A673 (cell line): ENCODE results near the gene MARCO. TPM values are rescaled to one million over a fixed set of nuclear protein-coding genes. Genes with fewer than 3 reads are reported as not detected.

Source experiments
- BruUV-seq: library from RNA; stranded (reverse); fragments of 400-500 nt; replicated peaks from 2 replicates; lab custom pipeline; 2021; lab: Mats Ljungman, UMichigan
- CTCF ChIA-PET: fragments of 300-600 bp; sonication (Branson Sonifier 250); formaldehyde crosslinking; loops from one replicate; lab custom pipeline; 2022; ENCODE audit warnings: antibody characterized with exemption; lab: Charles Lee
- POLR2A ChIA-PET: fragments of 300-600 bp; sonication (Branson Sonifier 250); formaldehyde crosslinking; loops from one replicate; lab custom pipeline; 2022; ENCODE audit warnings: antibody characterized with exemption; ENCODE audit not compliant: low non-redundant PET; lab: Charles Lee
- DNase-seq: peaks from one replicate; pipeline ENCODE4 v3.0.0-alpha.2; 2015; ENCODE audit warnings: low spot score
- H3K27ac ChIP-seq: fragments of 200-600 bp; sonication (generic); 2 replicates; pipeline ENCODE4 v1.5.1; 2016; ENCODE audit warnings: mixed run types, low read depth, mild to moderate bottlenecking, mixed read lengths, antibody characterized with exemption, low read length; ENCODE audit not compliant: poor library complexity, severe bottlenecking
- H3K27me3 ChIP-seq: fragments of 200-600 bp; sonication (generic); replicated peaks from 2 replicates; pipeline ENCODE4 v1.6.1; 2017; ENCODE audit warnings: mixed run types, low read depth, mild to moderate bottlenecking, mixed read lengths, antibody characterized with exemption, low read length; ENCODE audit not compliant: insufficient read depth, poor library complexity
- H3K36me3 ChIP-seq: fragments of 200-600 bp; sonication (generic); 2 replicates; pipeline ENCODE4 v1.6.1; 2016; ENCODE audit warnings: mixed run types, mild to moderate bottlenecking, mixed read lengths, antibody characterized with exemption, low read length; ENCODE audit not compliant: insufficient read depth, poor library complexity, severe bottlenecking
- H3K4me1 ChIP-seq: fragments of 200-600 bp; sonication (generic); 2 replicates; pipeline ENCODE4 v1.6.1; 2017; ENCODE audit warnings: mixed run types, mild to moderate bottlenecking, mixed read lengths, antibody characterized with exemption, low read length; ENCODE audit not compliant: insufficient read depth, poor library complexity, severe bottlenecking
- H3K4me3 ChIP-seq: fragments of 200-600 bp; sonication (generic); 2 replicates; pipeline ENCODE4 v1.5.1; 2016; ENCODE audit warnings: low read depth, mixed run types, mild to moderate bottlenecking, mixed read lengths, low read length; ENCODE audit not compliant: poor library complexity, severe bottlenecking
- H3K9me3 ChIP-seq: fragments of 200-600 bp; sonication (generic); 2 replicates; pipeline ENCODE4 v1.6.1; 2016; ENCODE audit warnings: mixed run types, low read depth, mild to moderate bottlenecking, mixed read lengths, antibody characterized with exemption, low read length; ENCODE audit not compliant: poor library complexity, severe bottlenecking
- EZH2 ChIP-seq: fragments of 200-600 bp; sonication (generic); IDR thresholded peaks from 2 replicates; pipeline ENCODE4 v1.6.1; 2017; ENCODE audit warnings: borderline replicate concordance, low read depth, mild to moderate bottlenecking, mixed read lengths, antibody characterized with exemption, low read length; ENCODE audit not compliant: poor library complexity, severe bottlenecking
- intact Hi-C: fragments of 100-400 bp; cut with micrococcal nuclease; formaldehyde crosslinking; loops from one replicate; pipeline ENCODE4 v1.10.0; 2022; ENCODE audit not compliant: unreplicated experiment
- total RNA-seq: library from RNA; stranded (reverse); gene quantifications from 2 replicates; pipeline ENCODE4 v1.2.3, GENCODE V29; 2021
- TF ChIP-seq, protein P1 (sequence below): fragments of 300-800, 200-600 bp; sonication (generic); conservative IDR thresholded peaks from 2 replicates; pipeline ENCODE4 v1.5.1; 2017; ENCODE audit warnings: low read depth, mild to moderate bottlenecking, antibody characterized with exemption, low read length, moderate library complexity, mixed read lengths

The MARCO gene
- total RNA-seq, 1 experiment from 2014 or later, result not detected

DNA sequence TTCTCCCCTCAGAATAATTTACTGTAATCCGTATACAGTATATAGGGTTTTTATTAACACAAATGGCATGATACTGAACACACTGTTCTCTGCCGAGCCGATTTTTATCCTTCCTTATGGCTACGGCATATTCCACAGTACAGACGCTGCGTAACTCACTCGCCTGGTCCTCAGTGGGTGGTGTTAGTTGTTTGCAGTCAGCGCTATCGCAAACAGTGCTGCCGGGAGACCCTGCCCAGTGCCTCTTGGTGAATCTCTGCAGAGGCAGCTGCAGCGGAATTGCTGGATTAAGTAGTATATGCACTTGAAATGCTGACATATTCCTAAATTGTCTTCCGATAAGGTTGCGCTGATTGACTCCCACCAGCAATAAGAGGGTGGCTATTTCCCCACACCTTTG lies 73.9 kb downstream of the MARCO start:
- POLR2A ChIA-PET, result no interaction called here
- CTCF ChIA-PET, result no interaction called here
- BruUV-seq, result no TSS peak
- H3K4me1 ChIP-seq, result peaks cover 11% of the 10 kb centered on the region
- H3K27me3 ChIP-seq, result peaks cover 16% of the 10 kb centered on the region
- H3K9me3 ChIP-seq, result no peaks in the 10 kb centered on the region
- TF ChIP-seq, protein P1, sequence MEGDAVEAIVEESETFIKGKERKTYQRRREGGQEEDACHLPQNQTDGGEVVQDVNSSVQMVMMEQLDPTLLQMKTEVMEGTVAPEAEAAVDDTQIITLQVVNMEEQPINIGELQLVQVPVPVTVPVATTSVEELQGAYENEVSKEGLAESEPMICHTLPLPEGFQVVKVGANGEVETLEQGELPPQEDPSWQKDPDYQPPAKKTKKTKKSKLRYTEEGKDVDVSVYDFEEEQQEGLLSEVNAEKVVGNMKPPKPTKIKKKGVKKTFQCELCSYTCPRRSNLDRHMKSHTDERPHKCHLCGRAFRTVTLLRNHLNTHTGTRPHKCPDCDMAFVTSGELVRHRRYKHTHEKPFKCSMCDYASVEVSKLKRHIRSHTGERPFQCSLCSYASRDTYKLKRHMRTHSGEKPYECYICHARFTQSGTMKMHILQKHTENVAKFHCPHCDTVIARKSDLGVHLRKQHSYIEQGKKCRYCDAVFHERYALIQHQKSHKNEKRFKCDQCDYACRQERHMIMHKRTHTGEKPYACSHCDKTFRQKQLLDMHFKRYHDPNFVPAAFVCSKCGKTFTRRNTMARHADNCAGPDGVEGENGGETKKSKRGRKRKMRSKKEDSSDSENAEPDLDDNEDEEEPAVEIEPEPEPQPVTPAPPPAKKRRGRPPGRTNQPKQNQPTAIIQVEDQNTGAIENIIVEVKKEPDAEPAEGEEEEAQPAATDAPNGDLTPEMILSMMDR, result no peak
- peak; percentile 31 for TF ChIP-seq EZH2
- no peaks in the 10 kb centered on the region for H3K36me3 ChIP-seq
- peak; percentile 36 for DNase-seq
- intact Hi-C loops, result loop anchor here (5.0 kb wide), 1 partner anchor 296 kb away; no protein-coding TSS in a partner anchor
- H3K27ac ChIP-seq, result no peak overlapping the region
- H3K4me3 ChIP-seq, result no peak overlapping the region

DNA sequence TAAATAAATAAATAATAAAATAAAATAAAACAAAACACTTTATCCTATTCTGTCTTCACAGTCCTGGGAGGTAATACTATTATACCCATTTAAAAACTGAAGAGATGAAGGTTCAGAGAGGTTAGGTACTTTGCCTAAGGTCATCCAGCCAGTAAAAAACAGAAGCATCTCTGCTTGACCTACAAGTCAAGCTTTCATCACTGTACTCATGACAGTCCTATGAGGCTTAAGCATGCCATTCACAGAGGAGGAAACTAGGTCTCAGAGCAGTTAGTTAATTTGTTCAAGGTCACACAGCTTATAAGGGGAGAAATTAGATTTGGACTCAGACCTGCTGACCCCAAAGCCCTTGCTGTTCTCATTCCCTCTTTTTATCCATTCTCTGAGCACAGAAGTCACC lies 77.5 kb downstream of the MARCO start:
- peaks cover 11% of the 10 kb centered on the region for H3K4me1 ChIP-seq
- BruUV-seq, result no TSS peak
- intact Hi-C loops, result loop anchor here (5.0 kb wide), 1 partner anchor 293 kb away; no protein-coding TSS in a partner anchor
- peaks cover 11% of the 10 kb centered on the region for H3K27me3 ChIP-seq
- DNase-seq, result no peak
- H3K4me3 ChIP-seq, result no peak overlapping the region
- POLR2A ChIA-PET, result no interaction called here
- no peak for TF ChIP-seq EZH2
- TF ChIP-seq, protein P1, result no peak
- H3K36me3 ChIP-seq, result no peaks in the 10 kb centered on the region
- CTCF ChIA-PET, result no interaction called here
- H3K9me3 ChIP-seq, result no peaks in the 10 kb centered on the region
- no peak overlapping the region for H3K27ac ChIP-seq

DNA sequence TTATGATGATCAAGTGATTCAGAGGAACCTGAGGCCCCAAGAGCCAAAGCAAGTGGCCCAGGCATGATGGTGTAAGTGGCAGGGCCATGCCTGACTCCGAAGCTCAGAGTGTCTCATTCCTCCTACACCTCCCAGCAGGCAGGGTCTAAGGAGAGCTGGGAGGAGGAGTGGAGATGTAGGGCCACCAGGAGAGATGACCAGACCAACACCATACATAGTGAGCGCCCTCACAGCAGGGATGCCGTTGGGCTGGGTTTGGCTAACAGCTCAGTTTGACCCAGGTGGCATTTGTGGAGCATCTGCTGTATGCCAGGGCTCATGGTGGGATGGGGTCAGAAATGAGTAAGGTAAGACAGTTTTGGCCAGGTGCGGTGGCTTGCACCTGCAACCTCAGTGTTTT lies 80.7 kb downstream of the MARCO start:
- Histone ChIP-seq H3K27me3 (no peaks in the 10 kb centered on the region), H3K4me3 (no peak overlapping the region), H3K9me3 (no peaks in the 10 kb centered on the region), H3K27ac (no peak overlapping the region), H3K36me3 (no peaks in the 10 kb centered on the region), H3K4me1 (no peaks in the 10 kb centered on the region)
- intact Hi-C loops, result no loop called here
- DNase-seq, result no peak
- TF ChIP-seq EZH2, result no peak
- TF ChIP-seq, protein P1, result no peak
- ChIA-PET CTCF (no interaction called here), POLR2A (no interaction called here)
- BruUV-seq, result no TSS peak
